ENCODE data around the gene ZFP36L1. TPM values are rescaled to one million over a fixed set of nuclear protein-coding genes. Genes with fewer than 3 reads are reported as not detected.

The ZFP36L1 gene
- total and polyA plus RNA-seq, 9 of the 15 experiments (the other 6 are each of a cell fraction or from before 2014, with no cell fraction given) = 1.3 to 26.6 (median 3.7) TPM

DNA sequence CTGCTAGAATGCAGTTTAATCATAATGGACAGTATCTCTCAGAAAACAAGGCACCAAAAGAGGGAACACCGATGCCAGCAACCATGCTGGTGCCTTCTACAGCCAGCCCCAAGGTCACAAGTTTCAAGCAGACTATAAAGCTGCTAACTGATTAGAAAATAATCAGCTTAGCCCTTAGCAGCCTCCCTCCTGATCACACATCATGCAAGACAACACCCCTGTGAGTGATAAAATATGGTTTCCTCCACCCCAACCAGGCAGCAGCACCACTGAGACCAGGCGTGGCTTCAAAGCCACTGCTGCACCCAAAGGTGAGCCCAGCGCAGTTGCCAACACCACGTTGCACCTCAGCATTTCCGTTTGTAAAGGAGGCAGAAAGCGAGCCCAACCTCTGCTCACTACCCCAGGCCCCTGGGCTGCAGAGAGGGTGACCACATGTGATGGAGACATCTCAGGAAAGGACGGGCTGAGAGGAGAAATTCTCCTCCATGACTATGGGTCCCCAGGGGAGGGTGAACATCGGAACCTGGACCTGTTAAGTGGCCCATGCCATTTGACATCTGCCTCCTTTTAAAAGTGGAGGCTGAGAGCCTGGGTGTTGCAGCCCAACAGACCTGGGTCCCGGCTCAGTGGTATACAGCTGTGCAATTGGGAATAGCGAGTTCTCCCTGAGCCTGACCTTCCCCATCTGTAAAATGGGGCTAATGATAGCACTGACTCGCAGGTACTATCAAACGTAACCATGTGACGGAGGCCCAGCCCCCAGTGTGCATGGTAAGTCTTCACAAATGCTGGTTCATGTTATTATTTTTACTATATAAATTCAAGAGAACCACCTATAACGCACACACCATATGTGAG, 11.5 kb downstream of the ZFP36L1 start (continued):
- TF ChIP-seq, protein P1, sequence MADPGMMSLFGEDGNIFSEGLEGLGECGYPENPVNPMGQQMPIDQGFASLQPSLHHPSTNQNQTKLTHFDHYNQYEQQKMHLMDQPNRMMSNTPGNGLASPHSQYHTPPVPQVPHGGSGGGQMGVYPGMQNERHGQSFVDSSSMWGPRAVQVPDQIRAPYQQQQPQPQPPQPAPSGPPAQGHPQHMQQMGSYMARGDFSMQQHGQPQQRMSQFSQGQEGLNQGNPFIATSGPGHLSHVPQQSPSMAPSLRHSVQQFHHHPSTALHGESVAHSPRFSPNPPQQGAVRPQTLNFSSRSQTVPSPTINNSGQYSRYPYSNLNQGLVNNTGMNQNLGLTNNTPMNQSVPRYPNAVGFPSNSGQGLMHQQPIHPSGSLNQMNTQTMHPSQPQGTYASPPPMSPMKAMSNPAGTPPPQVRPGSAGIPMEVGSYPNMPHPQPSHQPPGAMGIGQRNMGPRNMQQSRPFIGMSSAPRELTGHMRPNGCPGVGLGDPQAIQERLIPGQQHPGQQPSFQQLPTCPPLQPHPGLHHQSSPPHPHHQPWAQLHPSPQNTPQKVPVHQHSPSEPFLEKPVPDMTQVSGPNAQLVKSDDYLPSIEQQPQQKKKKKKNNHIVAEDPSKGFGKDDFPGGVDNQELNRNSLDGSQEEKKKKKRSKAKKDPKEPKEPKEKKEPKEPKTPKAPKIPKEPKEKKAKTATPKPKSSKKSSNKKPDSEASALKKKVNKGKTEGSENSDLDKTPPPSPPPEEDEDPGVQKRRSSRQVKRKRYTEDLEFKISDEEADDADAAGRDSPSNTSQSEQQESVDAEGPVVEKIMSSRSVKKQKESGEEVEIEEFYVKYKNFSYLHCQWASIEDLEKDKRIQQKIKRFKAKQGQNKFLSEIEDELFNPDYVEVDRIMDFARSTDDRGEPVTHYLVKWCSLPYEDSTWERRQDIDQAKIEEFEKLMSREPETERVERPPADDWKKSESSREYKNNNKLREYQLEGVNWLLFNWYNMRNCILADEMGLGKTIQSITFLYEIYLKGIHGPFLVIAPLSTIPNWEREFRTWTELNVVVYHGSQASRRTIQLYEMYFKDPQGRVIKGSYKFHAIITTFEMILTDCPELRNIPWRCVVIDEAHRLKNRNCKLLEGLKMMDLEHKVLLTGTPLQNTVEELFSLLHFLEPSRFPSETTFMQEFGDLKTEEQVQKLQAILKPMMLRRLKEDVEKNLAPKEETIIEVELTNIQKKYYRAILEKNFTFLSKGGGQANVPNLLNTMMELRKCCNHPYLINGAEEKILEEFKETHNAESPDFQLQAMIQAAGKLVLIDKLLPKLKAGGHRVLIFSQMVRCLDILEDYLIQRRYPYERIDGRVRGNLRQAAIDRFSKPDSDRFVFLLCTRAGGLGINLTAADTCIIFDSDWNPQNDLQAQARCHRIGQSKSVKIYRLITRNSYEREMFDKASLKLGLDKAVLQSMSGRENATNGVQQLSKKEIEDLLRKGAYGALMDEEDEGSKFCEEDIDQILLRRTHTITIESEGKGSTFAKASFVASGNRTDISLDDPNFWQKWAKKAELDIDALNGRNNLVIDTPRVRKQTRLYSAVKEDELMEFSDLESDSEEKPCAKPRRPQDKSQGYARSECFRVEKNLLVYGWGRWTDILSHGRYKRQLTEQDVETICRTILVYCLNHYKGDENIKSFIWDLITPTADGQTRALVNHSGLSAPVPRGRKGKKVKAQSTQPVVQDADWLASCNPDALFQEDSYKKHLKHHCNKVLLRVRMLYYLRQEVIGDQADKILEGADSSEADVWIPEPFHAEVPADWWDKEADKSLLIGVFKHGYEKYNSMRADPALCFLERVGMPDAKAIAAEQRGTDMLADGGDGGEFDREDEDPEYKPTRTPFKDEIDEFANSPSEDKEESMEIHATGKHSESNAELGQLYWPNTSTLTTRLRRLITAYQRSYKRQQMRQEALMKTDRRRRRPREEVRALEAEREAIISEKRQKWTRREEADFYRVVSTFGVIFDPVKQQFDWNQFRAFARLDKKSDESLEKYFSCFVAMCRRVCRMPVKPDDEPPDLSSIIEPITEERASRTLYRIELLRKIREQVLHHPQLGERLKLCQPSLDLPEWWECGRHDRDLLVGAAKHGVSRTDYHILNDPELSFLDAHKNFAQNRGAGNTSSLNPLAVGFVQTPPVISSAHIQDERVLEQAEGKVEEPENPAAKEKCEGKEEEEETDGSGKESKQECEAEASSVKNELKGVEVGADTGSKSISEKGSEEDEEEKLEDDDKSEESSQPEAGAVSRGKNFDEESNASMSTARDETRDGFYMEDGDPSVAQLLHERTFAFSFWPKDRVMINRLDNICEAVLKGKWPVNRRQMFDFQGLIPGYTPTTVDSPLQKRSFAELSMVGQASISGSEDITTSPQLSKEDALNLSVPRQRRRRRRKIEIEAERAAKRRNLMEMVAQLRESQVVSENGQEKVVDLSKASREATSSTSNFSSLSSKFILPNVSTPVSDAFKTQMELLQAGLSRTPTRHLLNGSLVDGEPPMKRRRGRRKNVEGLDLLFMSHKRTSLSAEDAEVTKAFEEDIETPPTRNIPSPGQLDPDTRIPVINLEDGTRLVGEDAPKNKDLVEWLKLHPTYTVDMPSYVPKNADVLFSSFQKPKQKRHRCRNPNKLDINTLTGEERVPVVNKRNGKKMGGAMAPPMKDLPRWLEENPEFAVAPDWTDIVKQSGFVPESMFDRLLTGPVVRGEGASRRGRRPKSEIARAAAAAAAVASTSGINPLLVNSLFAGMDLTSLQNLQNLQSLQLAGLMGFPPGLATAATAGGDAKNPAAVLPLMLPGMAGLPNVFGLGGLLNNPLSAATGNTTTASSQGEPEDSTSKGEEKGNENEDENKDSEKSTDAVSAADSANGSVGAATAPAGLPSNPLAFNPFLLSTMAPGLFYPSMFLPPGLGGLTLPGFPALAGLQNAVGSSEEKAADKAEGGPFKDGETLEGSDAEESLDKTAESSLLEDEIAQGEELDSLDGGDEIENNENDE (IDR thresholded peaks at IDR 0.05; ENCODE audit: low read depth, low read length) = no peak
- TF ChIP-seq, protein P2, sequence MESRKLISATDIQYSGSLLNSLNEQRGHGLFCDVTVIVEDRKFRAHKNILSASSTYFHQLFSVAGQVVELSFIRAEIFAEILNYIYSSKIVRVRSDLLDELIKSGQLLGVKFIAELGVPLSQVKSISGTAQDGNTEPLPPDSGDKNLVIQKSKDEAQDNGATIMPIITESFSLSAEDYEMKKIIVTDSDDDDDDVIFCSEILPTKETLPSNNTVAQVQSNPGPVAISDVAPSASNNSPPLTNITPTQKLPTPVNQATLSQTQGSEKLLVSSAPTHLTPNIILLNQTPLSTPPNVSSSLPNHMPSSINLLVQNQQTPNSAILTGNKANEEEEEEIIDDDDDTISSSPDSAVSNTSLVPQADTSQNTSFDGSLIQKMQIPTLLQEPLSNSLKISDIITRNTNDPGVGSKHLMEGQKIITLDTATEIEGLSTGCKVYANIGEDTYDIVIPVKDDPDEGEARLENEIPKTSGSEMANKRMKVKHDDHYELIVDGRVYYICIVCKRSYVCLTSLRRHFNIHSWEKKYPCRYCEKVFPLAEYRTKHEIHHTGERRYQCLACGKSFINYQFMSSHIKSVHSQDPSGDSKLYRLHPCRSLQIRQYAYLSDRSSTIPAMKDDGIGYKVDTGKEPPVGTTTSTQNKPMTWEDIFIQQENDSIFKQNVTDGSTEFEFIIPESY (CRISPR knock-in tag; IDR thresholded peaks at IDR 0.05) = no peak
- TF ChIP-seq ZFP1 (CRISPR knock-in tag; IDR thresholded peaks at IDR 0.05) = no peak
- TF ChIP-seq, protein P3, sequence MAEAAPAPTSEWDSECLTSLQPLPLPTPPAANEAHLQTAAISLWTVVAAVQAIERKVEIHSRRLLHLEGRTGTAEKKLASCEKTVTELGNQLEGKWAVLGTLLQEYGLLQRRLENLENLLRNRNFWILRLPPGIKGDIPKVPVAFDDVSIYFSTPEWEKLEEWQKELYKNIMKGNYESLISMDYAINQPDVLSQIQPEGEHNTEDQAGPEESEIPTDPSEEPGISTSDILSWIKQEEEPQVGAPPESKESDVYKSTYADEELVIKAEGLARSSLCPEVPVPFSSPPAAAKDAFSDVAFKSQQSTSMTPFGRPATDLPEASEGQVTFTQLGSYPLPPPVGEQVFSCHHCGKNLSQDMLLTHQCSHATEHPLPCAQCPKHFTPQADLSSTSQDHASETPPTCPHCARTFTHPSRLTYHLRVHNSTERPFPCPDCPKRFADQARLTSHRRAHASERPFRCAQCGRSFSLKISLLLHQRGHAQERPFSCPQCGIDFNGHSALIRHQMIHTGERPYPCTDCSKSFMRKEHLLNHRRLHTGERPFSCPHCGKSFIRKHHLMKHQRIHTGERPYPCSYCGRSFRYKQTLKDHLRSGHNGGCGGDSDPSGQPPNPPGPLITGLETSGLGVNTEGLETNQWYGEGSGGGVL (CRISPR knock-in tag; IDR thresholded peaks at IDR 0.05) = no peak
- TF ChIP-seq, protein P4, sequence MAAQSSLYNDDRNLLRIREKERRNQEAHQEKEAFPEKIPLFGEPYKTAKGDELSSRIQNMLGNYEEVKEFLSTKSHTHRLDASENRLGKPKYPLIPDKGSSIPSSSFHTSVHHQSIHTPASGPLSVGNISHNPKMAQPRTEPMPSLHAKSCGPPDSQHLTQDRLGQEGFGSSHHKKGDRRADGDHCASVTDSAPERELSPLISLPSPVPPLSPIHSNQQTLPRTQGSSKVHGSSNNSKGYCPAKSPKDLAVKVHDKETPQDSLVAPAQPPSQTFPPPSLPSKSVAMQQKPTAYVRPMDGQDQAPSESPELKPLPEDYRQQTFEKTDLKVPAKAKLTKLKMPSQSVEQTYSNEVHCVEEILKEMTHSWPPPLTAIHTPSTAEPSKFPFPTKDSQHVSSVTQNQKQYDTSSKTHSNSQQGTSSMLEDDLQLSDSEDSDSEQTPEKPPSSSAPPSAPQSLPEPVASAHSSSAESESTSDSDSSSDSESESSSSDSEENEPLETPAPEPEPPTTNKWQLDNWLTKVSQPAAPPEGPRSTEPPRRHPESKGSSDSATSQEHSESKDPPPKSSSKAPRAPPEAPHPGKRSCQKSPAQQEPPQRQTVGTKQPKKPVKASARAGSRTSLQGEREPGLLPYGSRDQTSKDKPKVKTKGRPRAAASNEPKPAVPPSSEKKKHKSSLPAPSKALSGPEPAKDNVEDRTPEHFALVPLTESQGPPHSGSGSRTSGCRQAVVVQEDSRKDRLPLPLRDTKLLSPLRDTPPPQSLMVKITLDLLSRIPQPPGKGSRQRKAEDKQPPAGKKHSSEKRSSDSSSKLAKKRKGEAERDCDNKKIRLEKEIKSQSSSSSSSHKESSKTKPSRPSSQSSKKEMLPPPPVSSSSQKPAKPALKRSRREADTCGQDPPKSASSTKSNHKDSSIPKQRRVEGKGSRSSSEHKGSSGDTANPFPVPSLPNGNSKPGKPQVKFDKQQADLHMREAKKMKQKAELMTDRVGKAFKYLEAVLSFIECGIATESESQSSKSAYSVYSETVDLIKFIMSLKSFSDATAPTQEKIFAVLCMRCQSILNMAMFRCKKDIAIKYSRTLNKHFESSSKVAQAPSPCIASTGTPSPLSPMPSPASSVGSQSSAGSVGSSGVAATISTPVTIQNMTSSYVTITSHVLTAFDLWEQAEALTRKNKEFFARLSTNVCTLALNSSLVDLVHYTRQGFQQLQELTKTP (IDR thresholded peaks at IDR 0.05; ENCODE audit: low read depth in 1 of 2, partially characterized antibody in 2 of 2) = no peak
